SK-N-SH (cell line): ENCODE measurements around the gene CTCFL. TPM values are rescaled to one million over a fixed set of nuclear protein-coding genes. Genes with fewer than 3 reads are reported as not detected.

Source experiments
- CTCF ChIA-PET: fragments of 300-600, 350-600 bp; formaldehyde crosslinking; extraction: SDS; loops from one replicate; lab custom pipeline; 2021; lab: Yijun Ruan, JAX
- POLR2A ChIA-PET: fragments of 350-600 bp; sonication (Branson Sonifier 250); formaldehyde crosslinking; extraction: SDS; loops from one replicate; lab custom pipeline; 2020; ENCODE audit warnings: antibody characterized with exemption, inconsistent platforms; lab: Yijun Ruan, JAX
- DNase-seq: peaks from one replicate; pipeline ENCODE4 v3.0.0; 2012
- H2AFZ ChIP-seq: fragments of 200-600 bp; sonication (generic); 2 replicates; pipeline ENCODE4 v1.8.1; 2016; ENCODE audit warnings: antibody characterized with exemption, mild to moderate bottlenecking, low read depth
- H3F3A ChIP-seq: fragments of 200-600 bp; sonication (generic); replicated peaks from 2 replicates; pipeline ENCODE3; 2016; ENCODE audit warnings: antibody characterized with exemption, mild to moderate bottlenecking; ENCODE audit not compliant: insufficient read depth
- H3K27ac ChIP-seq, 2 experiments: fragments of 200-500 bp in 1 of 2; fragments of 200-600 bp in 1 of 2; sonication (Bioruptor generic) in 1 of 2; sonication (generic), shearing (Covaris generic) in 1 of 2; 2 replicates each; pipeline versions ENCODE4 v1.5.1 to v1.6.1; 2014 to 2016; ENCODE audit warnings: low read depth in 2 of 2, inconsistent platforms in 1 of 2, low read length in 1 of 2, mild to moderate bottlenecking in 1 of 2, mixed read lengths in 1 of 2
- H3K27me3 ChIP-seq: fragments of 200-600 bp; sonication (generic), shearing (Covaris generic); 2 replicates; pipeline ENCODE4 v1.6.1; 2016; ENCODE audit warnings: mixed run types; ENCODE audit not compliant: insufficient read depth
- H3K36me3 ChIP-seq, 2 experiments: fragments of 200-500 bp in 1 of 2; fragments of 200-600 bp in 1 of 2; sonication (Bioruptor generic) in 1 of 2; sonication (generic) in 1 of 2; replicated peaks in 1 of 2; 2 replicates each; pipeline versions ENCODE3 to v1.5.1; 2014 to 2016; ENCODE audit warnings: low read length in 1 of 2, mild to moderate bottlenecking in 1 of 2; ENCODE audit not compliant: insufficient read depth in 2 of 2, control insufficient read depth in 1 of 2
- H3K4me1 ChIP-seq, 2 experiments: fragments of 200-500 bp in 1 of 2; fragments of 200-600 bp in 1 of 2; sonication (Bioruptor generic) in 1 of 2; sonication (generic), shearing (Covaris generic) in 1 of 2; 2 replicates each; pipeline versions ENCODE4 v1.5.1 to v1.6.1; 2014 to 2016; ENCODE audit warnings: low read depth in 1 of 2, low read length in 1 of 2, mixed run types in 1 of 2; ENCODE audit not compliant: insufficient read depth in 2 of 2, control insufficient read depth in 1 of 2
- H3K4me2 ChIP-seq: fragments of 200-600 bp; sonication (generic), shearing (Covaris generic); 2 replicates; pipeline ENCODE4 v1.6.1; 2017; ENCODE audit warnings: mixed run types
- H3K4me3 ChIP-seq, 2 experiments: fragments of 200-500 bp in 1 of 2; fragments of 200-600 bp in 1 of 2; sonication (Bioruptor generic) in 1 of 2; sonication (generic), shearing (Covaris generic) in 1 of 2; 2 replicates each; pipeline versions ENCODE4 v1.5.1 to v1.8.1; 2014 to 2016; ENCODE audit warnings: low read depth in 2 of 2, inconsistent platforms in 1 of 2, low read length in 1 of 2, mild to moderate bottlenecking in 1 of 2, mixed read lengths in 1 of 2, moderate library complexity in 1 of 2
- H3K79me2 ChIP-seq: fragments of 200-600 bp; sonication (generic); 2 replicates; pipeline ENCODE4 v1.8.1; 2017; ENCODE audit warnings: mild to moderate bottlenecking; ENCODE audit not compliant: insufficient read depth
- H3K9ac ChIP-seq: fragments of 200-600 bp; sonication (generic); 2 replicates; pipeline ENCODE4 v1.6.1; 2017; ENCODE audit warnings: mixed run types
- H3K9me2 ChIP-seq: fragments of 200-600 bp; sonication (generic); 2 replicates; pipeline ENCODE4 v1.6.1; 2017; ENCODE audit warnings: mixed run types
- H3K9me3 ChIP-seq: fragments of 200-600 bp; sonication (generic); 2 replicates; pipeline ENCODE4 v1.6.1; 2017; ENCODE audit warnings: mixed run types, mild to moderate bottlenecking, moderate library complexity
- H4K20me1 ChIP-seq: fragments of 200-600 bp; sonication (generic); 2 replicates; pipeline ENCODE4 v1.6.1; 2017; ENCODE audit warnings: mild to moderate bottlenecking, mixed run types; ENCODE audit not compliant: insufficient read depth
- CHD2 ChIP-seq: fragments of 150-350 bp; IDR thresholded peaks from 2 replicates; pipeline ENCODE4 v1.6.1; 2018; ENCODE audit warnings: low read length; ENCODE audit not compliant: partially characterized antibody
- ELF1 ChIP-seq: IDR thresholded peaks from 2 replicates; pipeline ENCODE4 v1.4.0; 2012
- FOSL2 ChIP-seq: IDR thresholded peaks from 2 replicates; pipeline ENCODE4 v1.4.0; 2012; ENCODE audit warnings: low read depth, mild to moderate bottlenecking, moderate library complexity, borderline replicate concordance
- FOXJ3 ChIP-seq: sonication (generic); formaldehyde crosslinking; IDR thresholded peaks from 2 replicates; pipeline ENCODE4 v1.5.1; 2020; ENCODE audit warnings: mild to moderate bottlenecking, missing genetic modification reagents
- FOXM1 ChIP-seq: IDR thresholded peaks from 2 replicates; pipeline ENCODE4 v1.4.0; 2012; ENCODE audit warnings: low read depth, mild to moderate bottlenecking
- GABPA ChIP-seq: IDR thresholded peaks from 2 replicates; pipeline ENCODE4 v1.4.0; 2012; ENCODE audit warnings: low read depth, mild to moderate bottlenecking
- IRF3 ChIP-seq: fragments of 150-350 bp; IDR thresholded peaks from 2 replicates; pipeline ENCODE4 v1.6.1; 2016; ENCODE audit warnings: mild to moderate bottlenecking, low read depth, low read length
- JUND ChIP-seq: IDR thresholded peaks from 2 replicates; pipeline ENCODE4 v1.4.0; 2012
- MAX ChIP-seq: IDR thresholded peaks from 2 replicates; pipeline ENCODE4 v1.4.0; 2012; ENCODE audit warnings: low read depth
- NFIC ChIP-seq: IDR thresholded peaks from 2 replicates; pipeline ENCODE4 v1.4.0; 2012; ENCODE audit warnings: borderline replicate concordance
- RAD21 ChIP-seq: IDR thresholded peaks from 2 replicates; pipeline ENCODE4 v1.6.1; 2012; ENCODE audit warnings: mild to moderate bottlenecking, low read length
- RXRA ChIP-seq: IDR thresholded peaks from 2 replicates; pipeline ENCODE4 v1.4.0; 2012; ENCODE audit warnings: low read depth, mild to moderate bottlenecking, borderline replicate concordance
- SIN3A ChIP-seq: IDR thresholded peaks from 2 replicates; pipeline ENCODE4 v1.6.1; 2012; ENCODE audit warnings: low read depth, mild to moderate bottlenecking, low read length, moderate library complexity, borderline replicate concordance
- TAF1 ChIP-seq: IDR thresholded peaks from 2 replicates; pipeline ENCODE4 v1.6.1; 2012; ENCODE audit warnings: low read depth, mild to moderate bottlenecking, low read length, moderate library complexity, borderline replicate concordance
- USF1 ChIP-seq: IDR thresholded peaks from 2 replicates; pipeline ENCODE4 v1.4.0; 2012; ENCODE audit warnings: low read depth, borderline replicate concordance
- USF2 ChIP-seq: fragments of 150-350 bp; IDR thresholded peaks from 2 replicates; pipeline ENCODE4 v1.6.1; 2017; ENCODE audit warnings: antibody characterized with exemption, low read length, low read depth, borderline replicate concordance
- ZBTB33 ChIP-seq: IDR thresholded peaks from 2 replicates; pipeline ENCODE4 v1.4.0; 2012; ENCODE audit warnings: low read depth, borderline replicate concordance
- WGBS: methylation state at CpG from one replicate; pipeline ENCODE4 v1.1.6; 2017; ENCODE audit warnings: low lambda C conversion rate; 5-methylcytosine and 5-hydroxymethylcytosine counted together
- polyA plus RNA-seq, 3 experiments: library from polyadenylated mRNA; depleted of rRNA; stranded (reverse); fragments of >200 nt; gene quantifications; 2 replicates each; pipeline ENCODE4 v1.2.3, GENCODE V29; 2012

Gene CTCFL
- polyA plus RNA-seq, 1 of the 3 experiments (the other 2 are of a cell fraction): not detected

- TF ChIP-seq RXRA: no peak
- no peak for TF ChIP-seq IRF3
- TF ChIP-seq RAD21: no peak
- TF ChIP-seq TAF1: no peak
- no peak for TF ChIP-seq MAX
- TF ChIP-seq ELF1: no peak
- TF ChIP-seq FOSL2: no peak
- TF ChIP-seq, all 33 proteins: peak for 0
Measured at GRCh38 chr20:57523782-57524181, 1.2 kb downstream of the CTCFL start (continued).

- no peaks in the 10 kb centered on the region for H3K27me3 ChIP-seq
- no peak for DNase-seq
Measured at GRCh38 chr20:57522380-57523140, 2.4 kb downstream of the CTCFL start.

GRCh38 chr20:57517904-57518303 is 7.0 kb downstream of the CTCFL start:
- no peak for DNase-seq
- Histone ChIP-seq H3K4me1 (peaks cover 0 to 2% of the 10 kb centered on the region in 2 experiments; a peak in 1 of 4 replicates), H4K20me1 (no peaks in the 10 kb centered on the region), H3F3A (no peaks in the 10 kb centered on the region), H3K79me2 (no peaks in the 10 kb centered on the region), H3K4me2 (no peak overlapping the region), H3K9ac (no peak overlapping the region), H3K9me2 (no peaks in the 10 kb centered on the region), H3K4me3 (no peak overlapping the region), H3K9me3 (no peaks in the 10 kb centered on the region), H3K27ac (no peak overlapping the region), H3K36me3 (no peaks in the 10 kb centered on the region), H3K27me3 (no peaks in the 10 kb centered on the region; the same call in 1 of the 2 replicates), H2AFZ (no peak overlapping the region)
- ChIA-PET POLR2A (no interaction called here), CTCF (interaction anchor here (0.6 to 20.9 kb wide), 5 partner anchors 24 to 693 kb away, joined by 3 to 403 read pairs (median 4); no protein-coding TSS in a partner anchor)
- WGBS: 78% methylated on average over 5 of the region's 5 CpGs
- TF ChIP-seq NFIC (no peak), USF2 (no peak), JUND (no peak), FOXJ3 (CRISPR knock-in tag) (no peak), CHD2 (no peak), USF1 (no peak), SIN3A (no peak), FOXM1 (no peak), ZBTB33 (no peak)

More at GRCh38 chr20:57522380-57523140, 2.4 kb downstream of the CTCFL start:
- Histone ChIP-seq H3K4me3 (no peak overlapping the region), H3F3A (no peaks in the 10 kb centered on the region), H3K9me2 (no peaks in the 10 kb centered on the region), H4K20me1 (no peaks in the 10 kb centered on the region), H3K4me2 (no peak overlapping the region), H3K9ac (no peak overlapping the region), H3K27ac (no peak overlapping the region), H3K36me3 (no peaks in the 10 kb centered on the region), H3K9me3 (no peaks in the 10 kb centered on the region), H3K4me1 (peaks cover 0 to 2% of the 10 kb centered on the region in 2 experiments; a peak in 1 of 4 replicates), H2AFZ (no peak overlapping the region), H3K79me2 (no peaks in the 10 kb centered on the region)
- ChIA-PET POLR2A (no interaction called here), CTCF (interaction anchor here (0.7 to 20.9 kb wide), 11 partner anchors 9 to 688 kb away, joined by 3 to 403 read pairs (median 4); no protein-coding TSS in a partner anchor)
- TF ChIP-seq TAF1 (no peak), FOXJ3 (CRISPR knock-in tag) (no peak), USF1 (no peak), GABPA (no peak)
- 47% methylated on average over 5 of the region's 5 CpGs for WGBS
